IPS DF 6.9 (cell line): ENCODE measurements around the gene OR5D13.

Source experiments
- DNase-seq: peaks from one replicate; pipeline ENCODE4 v3.0.0-alpha.2; 2013; ENCODE audit warnings: low read depth, low spot score
- H3K27ac ChIP-seq: one replicate; pipeline ENCODE4 v1.5.1; 2013; ENCODE audit warnings: low read length, control low read depth
- H3K27me3 ChIP-seq: 2 replicates; pipeline ENCODE4 v1.6.1; 2013; ENCODE audit warnings: mild to moderate bottlenecking, low read length; ENCODE audit not compliant: control insufficient read depth, insufficient read depth
- H3K36me3 ChIP-seq: 2 replicates; pipeline ENCODE4 v1.6.1; 2013; ENCODE audit warnings: low read length; ENCODE audit not compliant: control insufficient read depth, insufficient read depth
- H3K4me1 ChIP-seq: 2 replicates; pipeline ENCODE4 v1.6.1; 2013; ENCODE audit warnings: low read length; ENCODE audit not compliant: control insufficient read depth, insufficient read depth
- H3K4me3 ChIP-seq: 2 replicates; pipeline ENCODE4 v1.5.1; 2013; ENCODE audit warnings: mild to moderate bottlenecking, low read length
- H3K9me3 ChIP-seq: 2 replicates; pipeline ENCODE4 v1.6.1; 2013; ENCODE audit warnings: low read length, inconsistent platforms; ENCODE audit not compliant: control insufficient read depth, insufficient read depth
- WGBS: extraction: QIAGEN DNeasy Blood & Tissue Kit; methylation state at CpG from one replicate; pipeline ENCODE4 v1.1.7; 2013; ENCODE audit warnings: mixed read lengths, missing lambda C conversion rate; ENCODE audit not compliant: insufficient read length, insufficient coverage; 5-methylcytosine and 5-hydroxymethylcytosine counted together

The OR5D13 gene, protein sequence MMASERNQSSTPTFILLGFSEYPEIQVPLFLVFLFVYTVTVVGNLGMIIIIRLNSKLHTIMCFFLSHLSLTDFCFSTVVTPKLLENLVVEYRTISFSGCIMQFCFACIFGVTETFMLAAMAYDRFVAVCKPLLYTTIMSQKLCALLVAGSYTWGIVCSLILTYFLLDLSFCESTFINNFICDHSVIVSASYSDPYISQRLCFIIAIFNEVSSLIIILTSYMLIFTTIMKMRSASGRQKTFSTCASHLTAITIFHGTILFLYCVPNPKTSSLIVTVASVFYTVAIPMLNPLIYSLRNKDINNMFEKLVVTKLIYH

GRCh38 chr11:55773138-55773537 lies at the start of gene OR5D13:
TSS of gene OR5D13 (plus strand) at chr11:55773438. CDS start at chr11:55773438, 0 bp downstream.
- Histone ChIP-seq H3K27me3 (no peaks in the 10 kb centered on the region), H3K9me3 (peaks cover 1% of the 10 kb centered on the region; the same call in 1 of the 2 replicates), H3K4me1 (no peaks in the 10 kb centered on the region), H3K4me3 (no peak within 1 kb of the TSS), H3K36me3 (no peaks in the 10 kb centered on the region), H3K27ac (no peak within 1 kb of the TSS)
- no peak for DNase-seq

DNA sequence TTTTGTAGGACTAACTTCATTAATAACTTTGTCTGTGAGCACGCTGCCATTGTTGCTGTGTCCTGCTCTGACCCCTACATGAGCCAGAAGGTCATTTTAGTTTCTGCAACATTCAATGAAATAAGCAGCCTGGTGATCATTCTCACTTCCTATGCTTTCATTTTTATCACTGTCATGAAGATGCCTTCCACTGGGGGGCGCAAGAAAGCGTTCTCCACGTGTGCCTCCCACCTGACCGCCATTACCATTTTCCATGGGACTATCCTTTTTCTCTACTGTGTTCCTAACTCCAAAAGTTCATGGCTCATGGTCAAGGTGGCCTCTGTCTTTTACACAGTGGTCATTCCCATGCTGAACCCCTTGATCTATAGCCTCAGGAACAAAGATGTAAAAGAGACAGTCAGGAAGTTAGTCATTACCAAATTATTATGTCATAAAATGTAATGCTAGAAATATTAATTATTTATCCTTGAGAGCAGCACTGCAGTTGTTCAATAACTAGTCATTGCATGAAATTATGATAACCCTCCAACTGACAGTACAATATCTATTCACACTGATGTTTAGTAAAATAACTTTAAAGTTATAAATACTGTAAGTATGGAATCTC lies 46.4 kb upstream of the OR5D13 start:
- no CpG with 5 or more reads among the region's 5 CpGs for WGBS
- H3K27me3 ChIP-seq, result no peaks in the 10 kb centered on the region

GRCh38 chr11:55732936-55733335 lies 40.3 kb upstream of the OR5D13 start:
- Histone ChIP-seq H3K27me3 (no peaks in the 10 kb centered on the region), H3K36me3 (no peaks in the 10 kb centered on the region), H3K9me3 (peaks cover 7% of the 10 kb centered on the region), H3K4me3 (no peak overlapping the region), H3K27ac (no peak overlapping the region), H3K4me1 (no peaks in the 10 kb centered on the region)
- WGBS, result no CpG with 5 or more reads among the region's 3 CpGs
- DNase-seq, result no peak

More for the DNA sequence above, 46.4 kb upstream of the OR5D13 start:
- no peaks in the 10 kb centered on the region; the same call in 1 of the 2 replicates for H3K9me3 ChIP-seq
- H3K4me3 ChIP-seq, result no peak overlapping the region
- no peaks in the 10 kb centered on the region for H3K36me3 ChIP-seq
- no peak overlapping the region for H3K27ac ChIP-seq
- no peak for DNase-seq
- no peaks in the 10 kb centered on the region for H3K4me1 ChIP-seq

DNA sequence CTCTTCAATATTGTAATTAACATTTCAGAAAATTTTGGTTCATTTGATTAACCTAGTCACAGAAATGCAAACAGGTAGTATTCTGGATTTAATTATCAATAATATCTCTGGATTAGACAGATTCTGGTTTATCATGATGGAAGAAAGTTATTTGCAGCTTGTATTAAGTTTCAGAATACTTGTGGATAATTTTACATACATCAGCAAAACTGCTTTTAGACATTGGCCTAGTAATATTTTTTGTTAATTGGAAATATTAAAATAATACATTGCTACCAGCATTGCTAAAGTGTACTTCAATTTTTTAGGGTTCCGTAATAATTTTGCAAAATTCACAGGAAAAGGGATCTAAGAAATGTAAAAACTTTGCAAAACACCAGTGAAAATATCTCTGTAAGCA lies 18.4 kb downstream of the OR5D13 start:
- WGBS, result no CpG with 5 or more reads among the region's 1 CpG
- Histone ChIP-seq H3K36me3 (no peaks in the 10 kb centered on the region), H3K9me3 (peaks cover 8% of the 10 kb centered on the region), H3K4me3 (no peak overlapping the region), H3K27ac (no peak overlapping the region), H3K4me1 (no peaks in the 10 kb centered on the region), H3K27me3 (no peaks in the 10 kb centered on the region)
- DNase-seq, result no peak

DNA sequence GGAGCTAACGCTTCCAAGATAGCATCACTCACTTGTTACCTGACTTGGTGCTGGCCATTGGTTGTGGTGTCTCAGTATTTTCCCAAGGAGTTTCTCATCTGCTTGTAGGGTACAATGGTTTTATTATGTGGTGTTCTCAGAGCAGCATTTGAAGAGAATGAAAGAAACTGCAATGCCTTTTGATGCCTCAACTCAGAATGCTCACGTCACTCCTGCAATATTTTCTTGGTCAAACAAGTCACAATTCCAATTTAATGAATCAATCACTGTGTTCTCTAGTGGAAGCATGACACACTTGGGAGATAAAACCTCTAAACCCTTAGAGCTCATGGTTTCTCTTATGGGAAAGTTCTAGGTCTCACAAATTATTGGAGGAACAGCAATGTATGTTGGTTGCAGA lies 20.1 kb downstream of the OR5D13 start:
- H3K9me3 ChIP-seq, result peaks cover 2% of the 10 kb centered on the region
- no peaks in the 10 kb centered on the region for H3K4me1 ChIP-seq
- H3K27ac ChIP-seq, result no peak overlapping the region
- H3K27me3 ChIP-seq, result no peaks in the 10 kb centered on the region
- H3K36me3 ChIP-seq, result no peaks in the 10 kb centered on the region
- H3K4me3 ChIP-seq, result no peak overlapping the region
- WGBS, result no CpG with 5 or more reads among the region's 2 CpGs
- no peak for DNase-seq

GRCh38 chr11:55795256-55795655 lies 22.0 kb downstream of the OR5D13 start, which contains the start of gene OR5D14:
TSS of gene OR5D14 (plus strand) at chr11:55795556. CDS start at chr11:55795556, 0 bp downstream.
- Histone ChIP-seq H3K36me3 (no peaks in the 10 kb centered on the region), H3K4me1 (no peaks in the 10 kb centered on the region), H3K27ac (no peak within 1 kb of the TSS), H3K9me3 (peaks cover 2% of the 10 kb centered on the region), H3K4me3 (no peak within 1 kb of the TSS), H3K27me3 (no peaks in the 10 kb centered on the region)
- no peak for DNase-seq

GRCh38 chr11:55806248-55806647 lies 33.0 kb downstream of the OR5D13 start:
- Histone ChIP-seq H3K36me3 (no peaks in the 10 kb centered on the region), H3K9me3 (0 out of 2 replicates have a peak, but pooled peaks cover 2% of the 10 kb centered on the region), H3K4me1 (no peaks in the 10 kb centered on the region), H3K4me3 (no peak overlapping the region), H3K27ac (no peak overlapping the region), H3K27me3 (no peaks in the 10 kb centered on the region)
- WGBS, result no CpG with 5 or more reads among the region's 1 CpG
- DNase-seq, result no peak

DNA sequence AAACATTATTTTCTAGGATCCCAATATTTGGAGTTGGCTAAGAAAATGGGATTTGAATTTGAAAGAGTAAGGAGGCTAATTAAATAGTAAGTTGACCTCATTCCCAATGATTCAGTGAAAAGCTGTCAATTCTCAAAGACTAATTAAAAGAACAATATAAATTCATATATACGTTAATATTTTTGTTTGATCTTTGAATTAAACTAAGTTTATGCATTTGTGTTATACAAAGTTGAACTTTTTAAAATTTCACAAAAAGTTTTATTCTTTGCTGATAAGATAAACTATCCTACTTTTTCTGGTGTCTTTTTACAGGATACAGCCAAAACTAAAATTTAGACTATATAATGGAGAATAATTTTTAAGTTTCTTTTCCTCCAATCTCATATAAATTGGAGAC lies 37.8 kb downstream of the OR5D13 start, which contains the start of gene OR5L1:
OR5L1 (plus strand) TSS at position 301 of the 400 bp plus-strand sequence. CDS start 100 bp downstream, outside the sequence.
- WGBS, result no CpG with 5 or more reads among the region's 1 CpG
- DNase-seq, result no peak
- no peaks in the 10 kb centered on the region for H3K36me3 ChIP-seq
- H3K4me1 ChIP-seq, result no peaks in the 10 kb centered on the region
- H3K4me3 ChIP-seq, result no peak within 1 kb of the TSS
- no peaks in the 10 kb centered on the region for H3K9me3 ChIP-seq
- no peaks in the 10 kb centered on the region for H3K27me3 ChIP-seq
- H3K27ac ChIP-seq, result no peak within 1 kb of the TSS

GRCh38 chr11:55819330-55819729 lies 46.1 kb downstream of the OR5D13 start, which contains the start of gene OR5D18:
TSS of gene OR5D18 (plus strand) at chr11:55819630. CDS start at chr11:55819630, 0 bp downstream.
- no peaks in the 10 kb centered on the region; the same call in 1 of the 2 replicates for H3K9me3 ChIP-seq
- no peak within 1 kb of the TSS for H3K4me3 ChIP-seq
- H3K36me3 ChIP-seq, result no peaks in the 10 kb centered on the region
- DNase-seq, result no peak
- no peaks in the 10 kb centered on the region for H3K4me1 ChIP-seq
- no peak within 1 kb of the TSS for H3K27ac ChIP-seq
- no CpG with 5 or more reads among the region's 5 CpGs for WGBS
- H3K27me3 ChIP-seq, result no peaks in the 10 kb centered on the region
